ENCODE results near the gene TAOK1.
"Not testable (repeated sequence)": the region's sequence is repeated elsewhere in the genome, so short reads cannot be mapped to it uniquely, and the experiment has no call there.

The TAOK1 gene

DNA sequence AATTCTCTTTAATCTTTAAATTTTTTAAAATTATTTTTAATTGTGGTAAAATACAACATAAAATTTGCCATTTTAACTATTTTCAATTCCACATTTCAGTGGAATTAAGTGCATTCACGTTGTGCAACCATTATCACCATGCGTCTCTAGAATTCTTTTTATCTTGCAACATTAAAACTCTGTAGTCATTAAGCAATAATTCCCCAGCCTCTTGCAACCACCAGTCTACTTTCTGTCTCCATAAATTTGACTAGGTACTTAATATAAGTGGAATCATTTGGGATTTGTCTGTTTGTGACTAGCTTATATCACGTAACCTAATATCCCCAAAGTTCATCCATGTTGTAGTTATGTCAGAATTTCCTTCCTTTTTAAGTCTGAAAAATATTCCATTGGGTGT, 79.1 kb downstream of the TAOK1 start:
- in situ Hi-C loops (cut with MboI; ENCODE audit: low pct_unique_long_range_greater_than_20kb, low sequenced_read_pairs, unreplicated experiment) = no loop called here
- no peak for DNase-seq (ENCODE audit: low spot score)
- TF ChIP-seq, protein P1, sequence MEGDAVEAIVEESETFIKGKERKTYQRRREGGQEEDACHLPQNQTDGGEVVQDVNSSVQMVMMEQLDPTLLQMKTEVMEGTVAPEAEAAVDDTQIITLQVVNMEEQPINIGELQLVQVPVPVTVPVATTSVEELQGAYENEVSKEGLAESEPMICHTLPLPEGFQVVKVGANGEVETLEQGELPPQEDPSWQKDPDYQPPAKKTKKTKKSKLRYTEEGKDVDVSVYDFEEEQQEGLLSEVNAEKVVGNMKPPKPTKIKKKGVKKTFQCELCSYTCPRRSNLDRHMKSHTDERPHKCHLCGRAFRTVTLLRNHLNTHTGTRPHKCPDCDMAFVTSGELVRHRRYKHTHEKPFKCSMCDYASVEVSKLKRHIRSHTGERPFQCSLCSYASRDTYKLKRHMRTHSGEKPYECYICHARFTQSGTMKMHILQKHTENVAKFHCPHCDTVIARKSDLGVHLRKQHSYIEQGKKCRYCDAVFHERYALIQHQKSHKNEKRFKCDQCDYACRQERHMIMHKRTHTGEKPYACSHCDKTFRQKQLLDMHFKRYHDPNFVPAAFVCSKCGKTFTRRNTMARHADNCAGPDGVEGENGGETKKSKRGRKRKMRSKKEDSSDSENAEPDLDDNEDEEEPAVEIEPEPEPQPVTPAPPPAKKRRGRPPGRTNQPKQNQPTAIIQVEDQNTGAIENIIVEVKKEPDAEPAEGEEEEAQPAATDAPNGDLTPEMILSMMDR (IDR thresholded peaks at IDR 0.05; ENCODE audit: extremely low read depth, insufficient read depth, missing control alignments) = no peak

DNA sequence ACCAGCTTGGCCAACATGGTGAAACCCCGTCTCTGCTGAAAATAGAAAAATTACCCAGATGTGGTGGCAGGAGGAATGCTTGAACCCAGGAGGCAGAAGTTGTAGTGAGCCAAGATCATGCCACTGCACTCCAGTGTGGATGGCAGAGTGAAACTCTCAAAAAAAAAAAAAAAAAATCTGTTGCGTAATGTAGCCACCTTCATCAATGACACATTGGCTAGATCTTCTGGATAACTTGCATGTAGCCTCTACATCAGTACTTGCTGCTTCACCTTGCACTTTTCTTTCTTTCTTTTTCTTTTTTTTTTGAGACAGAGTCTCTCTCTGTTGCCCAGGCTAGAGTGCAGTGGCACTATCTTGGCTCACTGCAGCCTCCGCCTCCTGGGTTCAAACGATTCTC, 83.3 kb downstream of the TAOK1 start:
- in situ Hi-C loops (cut with MboI; ENCODE audit: low pct_unique_long_range_greater_than_20kb, low sequenced_read_pairs, unreplicated experiment); DNase-seq (ENCODE audit: low spot score): not testable (repeated sequence)

DNA sequence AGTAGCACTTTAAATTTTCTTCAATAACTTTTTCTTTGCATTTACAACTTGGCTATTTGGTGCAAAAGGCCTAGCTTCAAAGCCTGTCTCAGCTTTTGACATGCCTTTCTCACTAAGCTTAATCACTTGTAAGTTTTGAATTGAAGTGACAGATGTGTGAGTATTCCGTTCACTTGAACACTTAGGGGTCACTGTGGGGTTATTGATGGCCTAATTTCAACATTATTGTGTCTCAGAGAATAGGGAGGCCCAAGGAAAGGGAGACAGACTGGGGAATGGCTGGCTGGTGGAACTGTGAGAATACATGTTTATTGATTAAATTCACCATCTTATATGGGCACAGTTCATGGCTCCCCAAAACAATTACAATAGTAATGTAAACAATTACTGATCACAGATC, 84.1 kb downstream of the TAOK1 start:
- in situ Hi-C loops (cut with MboI; ENCODE audit: low pct_unique_long_range_greater_than_20kb, low sequenced_read_pairs, unreplicated experiment) = no loop called here
- DNase-seq (ENCODE audit: low spot score) = no peak
- TF ChIP-seq, protein P1 (IDR thresholded peaks at IDR 0.05; ENCODE audit: extremely low read depth, insufficient read depth, missing control alignments) = no peak

DNA sequence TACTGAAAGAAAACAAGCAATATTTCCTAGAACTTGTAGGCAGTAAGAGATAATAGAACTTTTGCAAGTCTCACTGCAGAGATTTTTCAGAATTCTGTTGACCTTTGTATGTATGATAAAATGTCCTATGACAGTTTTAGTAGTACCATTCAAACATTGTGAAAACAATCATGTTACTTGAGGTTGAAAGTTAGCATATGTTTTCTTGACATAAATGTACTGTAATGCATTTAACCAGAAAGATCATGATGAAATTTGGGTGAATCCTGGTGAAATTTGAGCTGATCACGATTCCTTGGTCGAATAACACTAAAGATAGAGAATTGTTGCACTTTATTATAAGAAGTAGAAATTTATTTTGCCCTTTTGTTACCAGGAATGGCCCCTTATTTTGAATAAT, 85.7 kb downstream of the TAOK1 start:
- no peak for DNase-seq (ENCODE audit: low spot score)
- in situ Hi-C loops (cut with MboI; ENCODE audit: low pct_unique_long_range_greater_than_20kb, low sequenced_read_pairs, unreplicated experiment) = no loop called here
- TF ChIP-seq, protein P1 (IDR thresholded peaks at IDR 0.05; ENCODE audit: extremely low read depth, insufficient read depth, missing control alignments) = no peak

DNA sequence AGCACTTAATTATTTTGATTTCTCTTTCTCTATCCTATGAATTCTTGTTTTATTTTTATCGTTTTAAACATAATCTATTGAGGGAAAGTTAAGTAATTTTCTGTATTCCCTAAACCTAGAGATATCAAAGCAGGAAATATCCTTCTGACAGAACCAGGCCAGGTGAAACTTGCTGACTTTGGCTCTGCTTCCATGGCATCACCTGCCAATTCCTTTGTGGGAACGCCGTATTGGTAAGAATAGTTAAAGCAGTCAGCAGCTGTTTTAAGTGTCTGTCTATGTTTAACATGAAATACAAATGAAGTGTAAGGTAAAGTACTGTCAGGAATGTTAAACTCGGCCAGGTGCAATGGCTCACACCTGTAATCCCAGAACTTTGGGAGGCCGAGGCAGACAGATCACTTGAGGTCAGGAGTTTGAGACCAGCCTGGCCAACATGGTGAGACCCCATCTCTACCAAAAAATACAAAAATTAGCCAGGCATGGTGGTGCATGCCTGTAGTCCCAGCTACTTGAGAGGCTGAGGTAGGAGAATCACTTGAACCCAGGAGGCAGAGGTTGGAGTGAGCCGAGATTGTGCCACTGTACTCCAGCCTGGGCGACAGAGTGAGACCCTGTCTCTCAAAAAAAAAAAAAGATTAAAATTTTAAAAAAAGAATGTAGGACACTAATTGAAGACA, 90.2 kb downstream of the TAOK1 start:
- DNase-seq (ENCODE audit: low spot score); in situ Hi-C loops (cut with MboI; ENCODE audit: low pct_unique_long_range_greater_than_20kb, low sequenced_read_pairs, unreplicated experiment): not testable (repeated sequence)

DNA sequence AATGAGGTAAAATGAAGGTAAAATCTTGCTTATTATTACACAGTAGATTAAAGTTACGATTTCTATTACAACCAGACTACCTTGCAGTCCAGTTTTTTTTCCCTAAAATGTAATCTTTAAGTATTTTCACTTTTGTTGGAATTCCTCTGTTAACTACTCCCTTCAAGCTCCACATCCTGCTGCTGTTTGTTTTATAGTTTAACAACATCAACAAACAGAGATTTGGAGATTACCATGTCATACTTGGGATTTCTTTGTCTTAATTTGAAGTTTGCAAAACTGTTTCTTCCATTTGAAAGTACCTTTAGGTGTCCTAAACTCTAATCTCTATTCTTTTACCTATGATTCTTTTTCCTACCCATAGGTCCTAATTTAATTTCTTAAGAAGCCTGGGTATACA, 93.3 kb downstream of the TAOK1 start:
- DNase-seq (ENCODE audit: low spot score) = no peak
- in situ Hi-C loops (cut with MboI; ENCODE audit: low pct_unique_long_range_greater_than_20kb, low sequenced_read_pairs, unreplicated experiment) = no loop called here

DNA sequence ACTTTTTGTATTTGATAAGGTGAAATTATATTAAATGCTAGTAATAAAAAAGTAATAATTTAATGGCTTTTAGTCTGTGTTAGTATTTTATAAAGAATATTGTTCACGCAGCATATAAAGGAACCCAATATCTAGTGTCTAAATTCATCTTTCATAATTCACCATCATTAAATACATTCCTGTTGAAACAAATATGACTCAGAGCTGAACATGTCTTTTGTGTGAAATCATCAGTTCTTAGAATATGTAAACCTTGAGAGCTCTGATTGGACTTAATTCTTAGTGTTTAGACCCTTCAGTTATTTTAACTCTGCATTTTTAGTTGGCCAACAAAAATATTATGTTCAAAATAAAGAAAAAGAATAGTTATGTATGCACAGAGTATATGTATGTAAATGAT, 104.8 kb downstream of the TAOK1 start:
- no peak for DNase-seq (ENCODE audit: low spot score)
- in situ Hi-C loops (cut with MboI; ENCODE audit: low pct_unique_long_range_greater_than_20kb, low sequenced_read_pairs, unreplicated experiment) = no loop called here
- TF ChIP-seq, protein P1 (IDR thresholded peaks at IDR 0.05; ENCODE audit: extremely low read depth, insufficient read depth, missing control alignments) = no peak

More for the DNA sequence above, 93.3 kb downstream of the TAOK1 start:
- TF ChIP-seq, protein P1 (IDR thresholded peaks at IDR 0.05; ENCODE audit: extremely low read depth, insufficient read depth, missing control alignments) = no peak

DNA sequence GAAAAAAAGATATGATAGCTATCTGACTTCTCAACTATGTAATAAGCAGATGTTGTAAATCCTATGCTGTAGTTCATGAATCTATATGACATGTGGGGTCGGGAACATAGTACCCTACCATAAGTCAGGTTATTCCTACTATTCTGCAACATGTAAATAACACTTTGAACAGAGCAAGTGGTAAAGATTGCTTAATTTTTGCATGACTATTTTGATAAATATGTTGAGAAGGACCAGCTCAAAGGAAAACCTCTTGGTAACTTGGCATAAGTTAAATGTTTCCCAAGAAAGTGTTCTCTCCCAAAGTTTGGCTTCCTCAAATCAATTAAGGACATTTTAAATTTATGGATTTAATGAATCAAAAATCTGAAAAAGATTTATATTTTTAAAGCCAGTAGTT, 114.5 kb downstream of the TAOK1 start:
- DNase-seq (ENCODE audit: low spot score) = no peak
- in situ Hi-C loops (cut with MboI; ENCODE audit: low pct_unique_long_range_greater_than_20kb, low sequenced_read_pairs, unreplicated experiment) = no loop called here
- TF ChIP-seq, protein P1 (IDR thresholded peaks at IDR 0.05; ENCODE audit: extremely low read depth, insufficient read depth, missing control alignments) = no peak

Data from GM13977 (cell line).